Activated naive CD8-positive, alpha-beta T cell treated with anti-CD3 and anti-CD28 coated beads, Interleukin-2, amount 10 ng/mL, durations not matched to agents 7 days and 5 days (primary cell): ENCODE results near the gene LONP2. TPM values are rescaled to one million over a fixed set of nuclear protein-coding genes. Genes with fewer than 3 reads are reported as not detected.
"Not testable (repeated sequence)": the region's sequence is repeated elsewhere in the genome, so short reads cannot be mapped to it uniquely, and the experiment has no call there.

Experiments used
- ATAC-seq: fragments of 150-1000 bp; cut with Tn5 transposase; one replicate; pipeline ENCODE4 v1.10.0; 2021; ENCODE audit warnings: low read depth, moderate library complexity
- POLR2A ChIA-PET: fragments of 350-600 bp; sonication (Branson Sonifier 250); formaldehyde crosslinking; loops from one replicate; lab custom pipeline; 2021; ENCODE audit warnings: antibody characterized with exemption; lab: Charles Lee
- DNase-seq: peaks from one replicate; pipeline ENCODE4 v3.0.0; 2021
- H3K27ac Mint-ChIP-seq: one replicate; pipeline ENCODE4 v1.8.0; 2022; ENCODE audit warnings: mild to moderate bottlenecking, mixed read lengths
- H3K27me3 Mint-ChIP-seq: one replicate; pipeline ENCODE4 v1.8.0; 2022; ENCODE audit warnings: mild to moderate bottlenecking, moderate library complexity, mixed read lengths
- H3K36me3 Mint-ChIP-seq: one replicate; pipeline ENCODE4 v1.8.0; 2021; ENCODE audit warnings: mild to moderate bottlenecking, mixed read lengths
- H3K4me1 Mint-ChIP-seq: one replicate; pipeline ENCODE4 v1.8.0; 2021; ENCODE audit warnings: mixed read lengths
- H3K4me3 Mint-ChIP-seq: one replicate; pipeline ENCODE4 v1.8.0; 2022; ENCODE audit warnings: mild to moderate bottlenecking, moderate library complexity, mixed read lengths
- H3K9me3 Mint-ChIP-seq: one replicate; pipeline ENCODE4 v1.8.0; 2021; ENCODE audit warnings: mixed read lengths
- total RNA-seq, 2 experiments: library from RNA; stranded (reverse); gene quantifications; one replicate each; pipeline ENCODE4 v1.2.3, GENCODE V29; 2021

Gene LONP2
- total RNA-seq, 2 experiments from 2014 or later: 66.3 to 70.0 TPM

DNA sequence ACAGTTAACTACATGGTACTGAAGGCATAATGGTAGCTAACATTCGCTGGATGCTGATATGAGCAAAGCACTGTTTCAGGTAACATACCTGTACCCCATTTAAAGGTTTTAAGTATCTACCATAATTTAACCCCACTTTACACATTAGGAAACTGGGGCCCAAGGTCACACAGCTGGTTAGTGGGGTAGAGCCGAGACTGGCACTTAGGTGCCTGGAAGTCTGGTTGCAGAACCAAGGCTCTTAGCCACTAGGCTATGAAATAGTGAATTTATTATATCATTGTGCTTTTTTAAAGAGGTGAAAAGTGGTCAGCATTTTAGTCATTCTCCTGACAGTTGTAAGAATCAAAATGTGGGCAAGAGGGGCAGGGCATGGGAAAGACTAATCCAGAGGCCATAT is 115.9 kb downstream of the LONP2 start:
- H3K4me1 Mint-ChIP-seq: peaks cover 18% of the 10 kb centered on the region
- no peak for DNase-seq

GRCh38 chr16:48361012-48361411 is 116.9 kb downstream of the LONP2 start:
- H3K4me1 Mint-ChIP-seq: peaks cover 26% of the 10 kb centered on the region
- no peaks in the 10 kb centered on the region for H3K9me3 Mint-ChIP-seq
- no peak overlapping the region for H3K4me3 Mint-ChIP-seq
- ATAC-seq (no peak), DNase-seq (no peak)
- H3K27me3 Mint-ChIP-seq: no peaks in the 10 kb centered on the region
- POLR2A ChIA-PET: no interaction called here
- H3K27ac Mint-ChIP-seq: no peak overlapping the region
- peaks cover 15% of the 10 kb centered on the region for H3K36me3 Mint-ChIP-seq

More for the DNA sequence above, 115.9 kb downstream of the LONP2 start:
- Mint-ChIP-seq H3K9me3 (no peaks in the 10 kb centered on the region), H3K4me3 (no peak overlapping the region), H3K27me3 (no peaks in the 10 kb centered on the region), H3K27ac (no peak overlapping the region), H3K36me3 (peaks cover 19% of the 10 kb centered on the region)
- POLR2A ChIA-PET: no interaction called here
- no peak for ATAC-seq

GRCh38 chr16:48361540-48362144 is 117.5 kb downstream of the LONP2 start:
- no peak for ATAC-seq
- no peak overlapping the region for H3K27ac Mint-ChIP-seq
- DNase-seq: no peak
- peaks cover 15% of the 10 kb centered on the region for H3K36me3 Mint-ChIP-seq
- H3K4me1 Mint-ChIP-seq: peaks cover 31% of the 10 kb centered on the region
- H3K27me3 Mint-ChIP-seq: no peaks in the 10 kb centered on the region
- no peaks in the 10 kb centered on the region for H3K9me3 Mint-ChIP-seq
- no peak overlapping the region for H3K4me3 Mint-ChIP-seq
- POLR2A ChIA-PET: no interaction called here

DNA sequence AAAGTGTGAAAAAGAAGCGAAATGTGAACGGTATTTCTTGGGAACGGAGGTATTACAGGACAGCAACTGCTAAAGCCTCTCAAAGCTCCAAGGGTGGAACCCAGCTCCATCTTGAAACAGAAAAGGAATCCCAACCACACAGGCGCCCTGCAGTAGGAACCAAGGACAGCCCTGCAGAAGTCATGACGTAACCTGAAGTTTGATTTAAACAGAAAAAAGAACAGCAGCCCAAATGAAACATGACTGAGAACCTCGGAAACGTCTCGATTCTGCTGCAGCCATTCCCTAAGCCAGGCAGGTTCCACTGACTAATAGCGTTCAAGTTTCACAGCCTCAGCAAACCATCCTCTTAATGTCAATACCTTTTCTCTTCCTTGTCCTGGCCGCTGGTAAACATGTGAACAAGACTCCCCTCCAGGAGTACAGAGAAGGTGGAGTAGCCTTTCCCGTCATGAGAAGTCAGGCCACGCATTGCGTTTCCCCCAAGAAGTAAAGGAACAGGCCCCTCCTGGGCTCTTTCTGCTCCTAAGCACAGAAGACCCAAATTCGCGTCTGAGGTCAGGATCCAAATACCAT is 121.0 kb downstream of the LONP2 start:
- ATAC-seq: no peak
- H3K27ac Mint-ChIP-seq: peak overlapping the region; percentile 99
- H3K36me3 Mint-ChIP-seq: peaks cover 13% of the 10 kb centered on the region
- H3K27me3 Mint-ChIP-seq: no peaks in the 10 kb centered on the region
- peak overlapping the region; percentile 91 for H3K4me3 Mint-ChIP-seq
- DNase-seq: no peak
- peaks cover 43% of the 10 kb centered on the region for H3K4me1 Mint-ChIP-seq
- H3K9me3 Mint-ChIP-seq: no peaks in the 10 kb centered on the region
- POLR2A ChIA-PET: interaction anchor here (1.6 to 3.5 kb wide), 6 partner anchors 10 to 258 kb away, joined by 5 to 27 read pairs (median 16); partner anchors contain the start of gene SIAH1

- peak; percentile 88 for DNase-seq
- Mint-ChIP-seq H3K36me3 (peaks cover 13% of the 10 kb centered on the region), H3K4me1 (peaks cover 43% of the 10 kb centered on the region)
These were observed 121.6 kb downstream of the LONP2 start for GRCh38 chr16:48365601-48366164.

DNA sequence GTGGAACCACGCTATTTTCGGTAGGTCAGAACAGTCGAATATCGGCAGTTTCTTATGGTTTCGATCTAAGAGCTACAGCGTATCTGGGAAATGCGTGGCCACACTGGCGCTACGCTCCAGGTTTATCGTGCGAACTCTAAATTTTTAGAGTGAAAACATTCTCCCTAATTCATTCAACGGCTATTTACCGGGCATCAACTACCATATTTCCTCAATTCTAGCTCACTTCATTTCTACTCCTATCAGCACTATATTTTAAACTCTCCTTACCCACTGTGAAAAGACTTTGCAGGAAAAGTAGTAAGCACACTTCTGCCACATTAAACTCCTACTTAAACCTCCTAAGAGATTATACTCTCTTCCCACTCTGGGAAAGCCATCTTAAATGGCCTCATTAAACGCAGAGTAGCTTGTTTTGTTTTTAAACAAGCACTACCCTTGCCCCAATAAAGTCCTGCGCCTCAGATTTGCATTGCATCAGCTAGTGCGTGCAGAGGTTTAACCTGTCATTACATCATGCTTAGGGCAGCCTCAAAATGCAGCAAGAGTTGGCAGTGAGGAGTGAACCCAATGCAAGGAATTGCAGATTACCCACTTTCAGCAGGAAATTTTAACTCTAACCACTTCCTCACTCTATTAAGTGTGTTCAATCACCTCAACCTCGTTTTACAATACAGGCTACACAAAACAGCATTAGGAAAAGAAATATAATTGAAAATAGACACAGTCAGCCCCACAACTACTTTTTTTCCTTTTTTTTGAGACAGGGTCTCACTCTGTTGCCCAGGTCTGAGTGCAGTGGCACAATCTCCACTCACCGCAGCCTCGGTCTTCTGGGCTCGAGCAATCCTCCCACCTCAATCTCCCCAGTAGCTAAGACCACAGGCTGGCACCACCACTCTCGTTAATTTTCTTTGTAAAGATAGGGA is 122.3 kb downstream of the LONP2 start:
- H3K9me3 Mint-ChIP-seq: no peaks in the 10 kb centered on the region
- DNase-seq (no peak), ATAC-seq (peak; percentile 74)
- no peaks in the 10 kb centered on the region for H3K27me3 Mint-ChIP-seq
- peaks cover 40% of the 10 kb centered on the region for H3K4me1 Mint-ChIP-seq
- POLR2A ChIA-PET: interaction anchor here (0.5 to 3.5 kb wide), 15 partner anchors 8 to 1700 kb away, joined by 3 to 27 read pairs (median 4); partner anchors contain the start of genes LONP2 and SIAH1
- H3K4me3 Mint-ChIP-seq: peak overlapping the region; percentile 91
- peak overlapping the region; percentile 99 for H3K27ac Mint-ChIP-seq
- H3K36me3 Mint-ChIP-seq: peaks cover 11% of the 10 kb centered on the region

More at GRCh38 chr16:48365601-48366164, 121.6 kb downstream of the LONP2 start:
- Mint-ChIP-seq H3K9me3 (no peaks in the 10 kb centered on the region), H3K4me3 (peak overlapping the region; percentile 91), H3K27me3 (no peaks in the 10 kb centered on the region), H3K27ac (peak overlapping the region; percentile 99)
- ATAC-seq: peak; percentile 97
- POLR2A ChIA-PET: interaction anchor here (0.5 to 3.5 kb wide), 12 partner anchors 9 to 1699 kb away, joined by 3 to 27 read pairs (median 6); partner anchors contain the start of gene SIAH1

- POLR2A ChIA-PET: interaction anchor here (1.0 to 3.5 kb wide), 6 partner anchors 7 to 255 kb away, joined by 3 to 27 read pairs (median 4); partner anchors contain the start of genes LONP2 and SIAH1
- H3K4me3 Mint-ChIP-seq: peak overlapping the region; percentile 2
- no peaks in the 10 kb centered on the region for H3K9me3 Mint-ChIP-seq
- peaks cover 4% of the 10 kb centered on the region for H3K36me3 Mint-ChIP-seq
- peaks cover 36% of the 10 kb centered on the region for H3K4me1 Mint-ChIP-seq
- no peaks in the 10 kb centered on the region for H3K27me3 Mint-ChIP-seq
- ATAC-seq: no peak
- DNase-seq: no peak
- H3K27ac Mint-ChIP-seq: peak overlapping the region; percentile 99
These were observed 123.4 kb downstream of the LONP2 start for GRCh38 chr16:48367441-48368049.

GRCh38 chr16:48369765-48370164 is 125.7 kb downstream of the LONP2 start:
- Mint-ChIP-seq H3K27me3 (no peaks in the 10 kb centered on the region), H3K9me3 (no peaks in the 10 kb centered on the region), H3K36me3 (no peaks in the 10 kb centered on the region), H3K27ac (no peak overlapping the region), H3K4me1 (peaks cover 28% of the 10 kb centered on the region), H3K4me3 (no peak overlapping the region)
- DNase-seq: no peak
- POLR2A ChIA-PET: interaction anchor here (0.7 to 1.9 kb wide), 3 partner anchors 14 to 243 kb away, joined by 3 to 10 read pairs (median 3); no protein-coding TSS in a partner anchor
- ATAC-seq: no peak

DNA sequence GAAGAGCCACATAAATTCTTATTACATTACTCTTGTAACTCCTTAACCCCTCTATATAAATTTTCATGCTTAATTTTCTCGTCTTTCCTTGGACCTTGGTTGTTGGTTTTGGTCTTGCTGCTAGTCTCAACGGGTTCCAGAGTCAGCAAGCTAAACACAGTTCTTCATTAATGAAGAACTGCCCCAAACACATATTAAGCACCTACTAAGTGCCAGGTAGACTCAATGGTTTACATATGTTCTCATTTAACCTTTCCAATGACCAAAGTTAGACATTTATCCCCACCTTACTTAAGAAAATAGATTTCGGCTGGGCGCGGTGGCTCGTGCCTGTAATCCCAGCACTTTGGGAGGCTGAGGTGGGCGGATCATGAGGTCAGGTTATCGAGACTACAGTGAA is 126.1 kb downstream of the LONP2 start:
- Mint-ChIP-seq H3K27me3 (no peaks in the 10 kb centered on the region), H3K4me3 (no peak overlapping the region), H3K27ac (no peak overlapping the region), H3K36me3 (no peaks in the 10 kb centered on the region), H3K9me3 (no peaks in the 10 kb centered on the region), H3K4me1 (peaks cover 24% of the 10 kb centered on the region)
- DNase-seq: no peak
- no peak for ATAC-seq
- POLR2A ChIA-PET: interaction anchor here (1.0 to 1.9 kb wide), 2 partner anchors 14 to 16 kb away, joined by 3 to 10 read pairs; no protein-coding TSS in a partner anchor

GRCh38 chr16:48370668-48371392 is 126.7 kb downstream of the LONP2 start:
- ATAC-seq, H3K9me3 Mint-ChIP-seq, H3K27ac Mint-ChIP-seq, H3K4me3 Mint-ChIP-seq, H3K36me3 Mint-ChIP-seq, H3K27me3 Mint-ChIP-seq, DNase-seq: not testable (repeated sequence)
- POLR2A ChIA-PET: interaction anchor here (1.9 kb wide), 1 partner anchor 13 kb away, joined by 10 read pairs; no protein-coding TSS in a partner anchor
- peaks cover 19% of the 10 kb centered on the region for H3K4me1 Mint-ChIP-seq

GRCh38 chr16:48371393-48371780 is 127.3 kb downstream of the LONP2 start:
- Mint-ChIP-seq H3K36me3 (no peaks in the 10 kb centered on the region), H3K9me3 (no peaks in the 10 kb centered on the region), H3K4me1 (peaks cover 16% of the 10 kb centered on the region), H3K27me3 (no peaks in the 10 kb centered on the region), H3K27ac (no peak overlapping the region), H3K4me3 (no peak overlapping the region)
- DNase-seq: no peak
- POLR2A ChIA-PET: no interaction called here
- ATAC-seq: no peak

- Mint-ChIP-seq H3K9me3 (no peaks in the 10 kb centered on the region), H3K27me3 (no peaks in the 10 kb centered on the region), H3K4me3 (no peak overlapping the region), H3K4me1 (peaks cover 9% of the 10 kb centered on the region), H3K27ac (no peak overlapping the region), H3K36me3 (no peaks in the 10 kb centered on the region)
- DNase-seq (no peak), ATAC-seq (no peak)
- POLR2A ChIA-PET: no interaction called here
These were observed 128.6 kb downstream of the LONP2 start for GRCh38 chr16:48372744-48373143.
